ENCODE measurements around the gene CBX5. TPM values are rescaled to one million over a fixed set of nuclear protein-coding genes. Genes with fewer than 3 reads are reported as not detected.

The CBX5 gene
- total and polyA plus RNA-seq, 10 of the 15 experiments (the other 5 are each of a cell fraction or from before 2014, with no cell fraction given), result 46.7 to 138 (median 74.6) TPM

DNA sequence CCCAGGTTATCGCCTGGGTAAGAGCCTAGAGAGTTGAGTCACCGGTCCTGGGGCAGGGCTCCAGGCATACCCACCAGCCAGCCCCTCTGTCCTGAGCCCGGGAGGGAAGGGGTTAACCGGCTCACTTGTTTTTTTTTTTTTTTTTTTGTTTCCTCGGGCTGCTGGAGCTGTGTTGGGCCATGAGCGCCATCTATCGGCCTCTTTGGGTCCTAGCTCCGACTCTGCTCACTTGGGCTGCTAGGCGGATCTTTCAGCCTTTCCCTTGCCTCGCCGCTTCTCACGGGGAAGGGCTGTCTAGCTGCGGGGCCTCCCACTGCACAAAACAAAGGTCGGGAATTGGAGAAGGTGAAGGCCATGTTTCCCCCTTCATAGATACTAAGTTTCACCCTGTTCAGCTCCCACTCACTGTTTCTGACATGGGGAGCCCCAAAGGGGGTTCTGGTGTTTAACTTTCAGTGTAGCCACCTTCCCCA lies 88.3 kb downstream of the CBX5 start (continued):
- TF ChIP-seq, protein P1, sequence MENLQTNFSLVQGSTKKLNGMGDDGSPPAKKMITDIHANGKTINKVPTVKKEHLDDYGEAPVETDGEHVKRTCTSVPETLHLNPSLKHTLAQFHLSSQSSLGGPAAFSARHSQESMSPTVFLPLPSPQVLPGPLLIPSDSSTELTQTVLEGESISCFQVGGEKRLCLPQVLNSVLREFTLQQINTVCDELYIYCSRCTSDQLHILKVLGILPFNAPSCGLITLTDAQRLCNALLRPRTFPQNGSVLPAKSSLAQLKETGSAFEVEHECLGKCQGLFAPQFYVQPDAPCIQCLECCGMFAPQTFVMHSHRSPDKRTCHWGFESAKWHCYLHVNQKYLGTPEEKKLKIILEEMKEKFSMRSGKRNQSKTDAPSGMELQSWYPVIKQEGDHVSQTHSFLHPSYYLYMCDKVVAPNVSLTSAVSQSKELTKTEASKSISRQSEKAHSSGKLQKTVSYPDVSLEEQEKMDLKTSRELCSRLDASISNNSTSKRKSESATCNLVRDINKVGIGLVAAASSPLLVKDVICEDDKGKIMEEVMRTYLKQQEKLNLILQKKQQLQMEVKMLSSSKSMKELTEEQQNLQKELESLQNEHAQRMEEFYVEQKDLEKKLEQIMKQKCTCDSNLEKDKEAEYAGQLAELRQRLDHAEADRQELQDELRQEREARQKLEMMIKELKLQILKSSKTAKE (IDR thresholded peaks at IDR 0.05; ENCODE audit: low read depth, poor library complexity, severe bottlenecking), result no peak
- TF ChIP-seq BHLHE40 (IDR thresholded peaks at IDR 0.05; ENCODE audit: borderline replicate concordance in 1 of 2, low read depth in 2 of 2, low read length in 1 of 2) (0 out of 4 replicates have a peak, but pooled peaks of 1 of the 2 experiments have one; percentile 23), ZNF384 (IDR thresholded peaks at IDR 0.05; ENCODE audit: borderline replicate concordance, low read depth, low read length) (peak; percentile 100), TCF3 (IDR thresholded peaks at IDR 0.05; ENCODE audit: borderline replicate concordance, insufficient read depth, low read depth, low read length) (no peak), ETV6 (conservative IDR thresholded peaks at IDR 0.05 in 1 of 2, IDR thresholded peaks at IDR 0.05 in 1 of 2; ENCODE audit: borderline replicate concordance in 1 of 2, low read depth in 1 of 2) (no peak), ZZZ3 (IDR thresholded peaks at IDR 0.05; ENCODE audit: control insufficient read depth, insufficient read length, low read depth) (no peak), CBX5 (IDR thresholded peaks at IDR 0.05; ENCODE audit: low read depth) (0 out of 2 replicates have a peak, but pooled peaks have one; percentile 53), FOXM1 (IDR thresholded peaks at IDR 0.05; ENCODE audit: low read depth, low read length) (peak; percentile 41; the same call in 1 of the 2 replicates), GATAD2B (conservative IDR thresholded peaks at IDR 0.05; ENCODE audit: low read depth) (no peak), ZNF217 (IDR thresholded peaks at IDR 0.05) (no peak), NFXL1 (IDR thresholded peaks at IDR 0.05; ENCODE audit: borderline replicate concordance) (no peak), RCOR1 (conservative IDR thresholded peaks at IDR 0.05; ENCODE audit: low read depth, low read length) (no peak), POU2F2 (IDR thresholded peaks at IDR 0.05; ENCODE audit: borderline replicate concordance, low read depth, low read length) (peak; percentile 55; the same call in 1 of the 3 replicates), NR2F1 (conservative IDR thresholded peaks at IDR 0.05) (no peak), POLR2AphosphoS2 (IDR thresholded peaks at IDR 0.05; ENCODE audit: low read depth, low read length) (no peak)
- TF ChIP-seq, protein P2, sequence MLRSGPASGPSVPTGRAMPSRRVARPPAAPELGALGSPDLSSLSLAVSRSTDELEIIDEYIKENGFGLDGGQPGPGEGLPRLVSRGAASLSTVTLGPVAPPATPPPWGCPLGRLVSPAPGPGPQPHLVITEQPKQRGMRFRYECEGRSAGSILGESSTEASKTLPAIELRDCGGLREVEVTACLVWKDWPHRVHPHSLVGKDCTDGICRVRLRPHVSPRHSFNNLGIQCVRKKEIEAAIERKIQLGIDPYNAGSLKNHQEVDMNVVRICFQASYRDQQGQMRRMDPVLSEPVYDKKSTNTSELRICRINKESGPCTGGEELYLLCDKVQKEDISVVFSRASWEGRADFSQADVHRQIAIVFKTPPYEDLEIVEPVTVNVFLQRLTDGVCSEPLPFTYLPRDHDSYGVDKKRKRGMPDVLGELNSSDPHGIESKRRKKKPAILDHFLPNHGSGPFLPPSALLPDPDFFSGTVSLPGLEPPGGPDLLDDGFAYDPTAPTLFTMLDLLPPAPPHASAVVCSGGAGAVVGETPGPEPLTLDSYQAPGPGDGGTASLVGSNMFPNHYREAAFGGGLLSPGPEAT (IDR thresholded peaks at IDR 0.05; ENCODE audit: low read depth), result 0 out of 2 replicates have a peak, but pooled peaks have one; percentile 32
- TF ChIP-seq, protein P3, sequence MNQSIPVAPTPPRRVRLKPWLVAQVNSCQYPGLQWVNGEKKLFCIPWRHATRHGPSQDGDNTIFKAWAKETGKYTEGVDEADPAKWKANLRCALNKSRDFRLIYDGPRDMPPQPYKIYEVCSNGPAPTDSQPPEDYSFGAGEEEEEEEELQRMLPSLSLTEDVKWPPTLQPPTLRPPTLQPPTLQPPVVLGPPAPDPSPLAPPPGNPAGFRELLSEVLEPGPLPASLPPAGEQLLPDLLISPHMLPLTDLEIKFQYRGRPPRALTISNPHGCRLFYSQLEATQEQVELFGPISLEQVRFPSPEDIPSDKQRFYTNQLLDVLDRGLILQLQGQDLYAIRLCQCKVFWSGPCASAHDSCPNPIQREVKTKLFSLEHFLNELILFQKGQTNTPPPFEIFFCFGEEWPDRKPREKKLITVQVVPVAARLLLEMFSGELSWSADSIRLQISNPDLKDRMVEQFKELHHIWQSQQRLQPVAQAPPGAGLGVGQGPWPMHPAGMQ (IDR thresholded peaks at IDR 0.05; ENCODE audit: borderline replicate concordance), result no peak
- TF ChIP-seq, protein P4, sequence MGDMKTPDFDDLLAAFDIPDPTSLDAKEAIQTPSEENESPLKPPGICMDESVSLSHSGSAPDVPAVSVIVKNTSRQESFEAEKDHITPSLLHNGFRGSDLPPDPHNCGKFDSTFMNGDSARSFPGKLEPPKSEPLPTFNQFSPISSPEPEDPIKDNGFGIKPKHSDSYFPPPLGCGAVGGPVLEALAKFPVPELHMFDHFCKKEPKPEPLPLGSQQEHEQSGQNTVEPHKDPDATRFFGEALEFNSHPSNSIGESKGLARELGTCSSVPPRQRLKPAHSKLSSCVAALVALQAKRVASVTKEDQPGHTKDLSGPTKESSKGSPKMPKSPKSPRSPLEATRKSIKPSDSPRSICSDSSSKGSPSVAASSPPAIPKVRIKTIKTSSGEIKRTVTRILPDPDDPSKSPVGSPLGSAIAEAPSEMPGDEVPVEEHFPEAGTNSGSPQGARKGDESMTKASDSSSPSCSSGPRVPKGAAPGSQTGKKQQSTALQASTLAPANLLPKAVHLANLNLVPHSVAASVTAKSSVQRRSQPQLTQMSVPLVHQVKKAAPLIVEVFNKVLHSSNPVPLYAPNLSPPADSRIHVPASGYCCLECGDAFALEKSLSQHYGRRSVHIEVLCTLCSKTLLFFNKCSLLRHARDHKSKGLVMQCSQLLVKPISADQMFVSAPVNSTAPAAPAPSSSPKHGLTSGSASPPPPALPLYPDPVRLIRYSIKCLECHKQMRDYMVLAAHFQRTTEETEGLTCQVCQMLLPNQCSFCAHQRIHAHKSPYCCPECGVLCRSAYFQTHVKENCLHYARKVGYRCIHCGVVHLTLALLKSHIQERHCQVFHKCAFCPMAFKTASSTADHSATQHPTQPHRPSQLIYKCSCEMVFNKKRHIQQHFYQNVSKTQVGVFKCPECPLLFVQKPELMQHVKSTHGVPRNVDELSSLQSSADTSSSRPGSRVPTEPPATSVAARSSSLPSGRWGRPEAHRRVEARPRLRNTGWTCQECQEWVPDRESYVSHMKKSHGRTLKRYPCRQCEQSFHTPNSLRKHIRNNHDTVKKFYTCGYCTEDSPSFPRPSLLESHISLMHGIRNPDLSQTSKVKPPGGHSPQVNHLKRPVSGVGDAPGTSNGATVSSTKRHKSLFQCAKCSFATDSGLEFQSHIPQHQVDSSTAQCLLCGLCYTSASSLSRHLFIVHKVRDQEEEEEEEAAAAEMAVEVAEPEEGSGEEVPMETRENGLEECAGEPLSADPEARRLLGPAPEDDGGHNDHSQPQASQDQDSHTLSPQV (IDR thresholded peaks at IDR 0.05), result no peak
- TF ChIP-seq, protein P5, sequence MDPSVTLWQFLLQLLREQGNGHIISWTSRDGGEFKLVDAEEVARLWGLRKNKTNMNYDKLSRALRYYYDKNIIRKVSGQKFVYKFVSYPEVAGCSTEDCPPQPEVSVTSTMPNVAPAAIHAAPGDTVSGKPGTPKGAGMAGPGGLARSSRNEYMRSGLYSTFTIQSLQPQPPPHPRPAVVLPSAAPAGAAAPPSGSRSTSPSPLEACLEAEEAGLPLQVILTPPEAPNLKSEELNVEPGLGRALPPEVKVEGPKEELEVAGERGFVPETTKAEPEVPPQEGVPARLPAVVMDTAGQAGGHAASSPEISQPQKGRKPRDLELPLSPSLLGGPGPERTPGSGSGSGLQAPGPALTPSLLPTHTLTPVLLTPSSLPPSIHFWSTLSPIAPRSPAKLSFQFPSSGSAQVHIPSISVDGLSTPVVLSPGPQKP (IDR thresholded peaks at IDR 0.05; ENCODE audit: low read depth, low read length), result 0 out of 2 replicates have a peak, but pooled peaks have one; percentile 34

Data from GM12878 (cell line).